Frontal cortex (tissue), 4 donors: Measurements from ENCODE around the gene FLVCR1. TPM values are rescaled to one million over a fixed set of nuclear protein-coding genes. Genes with fewer than 3 reads are reported as not detected.
"Not testable (repeated sequence)": the region's sequence is repeated elsewhere in the genome, so short reads cannot be mapped to it uniquely, and the experiment has no call there.

ENCODE experiments used
- DNase-seq, 2 donors: peaks; one replicate each; pipeline ENCODE4 v3.0.0; 2012; ENCODE audit warnings: low spot score in 2 of 2
- FAIRE-seq: peaks from 2 replicates; lab custom pipeline; 2012; peaks lifted over from hg19 to GRCh38; lab: Jason Lieb, UNC
- total RNA-seq: library from RNA; depleted of rRNA; stranded (reverse); fragments of >200 nt; gene quantifications from one replicate; pipeline ENCODE4 v1.2.3, GENCODE V29; 2014
- donor health status: control.
- donor health status: control.
- donor health status: control.

FLVCR1 gene
- total RNA-seq, 1 donor from 2014 or later: 42.8 TPM

GRCh38 chr1:212858461-212859265 is 588 bp downstream of the FLVCR1 start:
- FAIRE-seq (no peak), DNase-seq (peak in 1 of 2 donors; percentile 22)

- FAIRE-seq (no peak), DNase-seq (no peak)
These were observed 2.9 kb downstream of the FLVCR1 start for GRCh38 chr1:212860713-212861581.

- FAIRE-seq (no peak), DNase-seq (no peak)
These were observed 4.1 kb downstream of the FLVCR1 start for GRCh38 chr1:212862111-212862690.

DNA sequence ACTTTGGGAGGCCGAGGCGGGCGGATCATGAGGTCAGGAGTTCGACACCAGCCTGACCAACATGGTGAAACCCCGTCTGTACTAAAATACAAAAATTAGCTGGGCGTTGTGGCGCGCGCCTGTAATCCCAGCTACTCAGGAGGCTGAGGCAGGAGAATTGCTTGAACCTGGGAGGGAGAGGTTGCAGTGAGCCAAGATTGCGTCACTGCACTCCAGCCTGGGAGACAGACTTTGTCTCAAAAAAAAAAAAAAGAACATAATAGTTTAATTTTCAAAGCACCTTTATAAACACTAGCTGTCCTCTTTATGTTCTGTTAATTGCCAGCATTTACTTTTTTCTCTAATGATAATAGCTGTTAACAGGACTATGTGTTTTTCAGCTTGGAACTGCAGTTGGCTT is 5.3 kb downstream of the FLVCR1 start:
- DNase-seq, FAIRE-seq: not testable (repeated sequence)

DNA sequence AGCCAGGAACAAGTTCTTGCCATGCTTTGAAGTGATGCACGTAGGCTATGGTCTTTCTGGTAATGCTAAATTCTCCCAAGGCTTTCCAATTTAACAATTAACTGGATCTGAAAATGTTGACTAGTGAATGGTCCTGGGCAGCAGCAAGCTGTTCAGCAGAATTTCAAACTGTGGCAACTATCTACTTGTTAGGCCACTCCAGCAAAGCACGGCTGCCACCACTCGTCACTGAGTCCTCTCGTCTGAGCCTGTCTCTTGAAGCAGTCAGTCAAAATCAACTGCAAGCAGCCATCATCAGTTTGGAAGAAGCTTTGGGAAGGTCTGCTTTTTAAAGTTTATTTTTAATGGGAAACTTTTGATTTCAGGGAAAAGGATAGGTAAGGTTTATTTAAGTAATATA is 6.1 kb downstream of the FLVCR1 start:
- FAIRE-seq (no peak), DNase-seq (no peak)

DNA sequence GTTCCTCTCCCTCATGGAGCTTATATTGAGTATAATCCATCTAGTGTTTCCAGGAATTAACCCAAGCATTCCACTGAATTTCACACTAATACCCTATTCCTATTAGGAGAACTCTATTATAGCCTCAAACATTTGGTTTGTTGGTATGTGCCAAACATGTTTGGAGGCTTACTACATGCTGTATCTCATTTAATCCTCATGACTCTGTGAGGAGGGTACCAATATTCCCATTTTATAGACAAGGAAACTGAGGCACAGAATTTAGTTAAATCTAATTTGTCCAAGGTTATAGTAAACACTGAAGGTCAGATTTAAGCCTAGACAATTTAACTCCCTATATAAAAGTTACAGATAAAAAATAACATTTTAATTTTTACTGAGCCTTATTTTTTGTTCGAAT is 9.1 kb downstream of the FLVCR1 start:
- FAIRE-seq: no peak
- no peak for DNase-seq

DNA sequence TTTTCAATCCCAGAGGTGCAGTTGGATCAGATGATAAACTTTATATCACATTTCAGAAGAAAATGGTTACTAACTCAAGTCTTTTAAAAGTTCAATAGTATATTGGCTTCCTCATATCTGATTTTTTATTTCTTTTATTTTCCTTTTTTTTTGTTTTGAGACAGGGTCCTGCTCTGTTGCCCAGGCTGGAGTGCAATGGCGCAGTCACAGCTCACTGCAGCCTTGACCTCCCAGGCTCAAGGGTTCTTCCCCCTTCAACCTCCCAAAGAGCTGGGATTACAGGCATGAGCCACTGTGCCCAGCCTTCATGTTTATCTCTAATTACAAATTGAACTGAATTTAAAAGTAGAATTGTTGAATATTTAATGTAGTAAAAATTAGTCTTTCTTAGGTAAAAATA is 13.9 kb downstream of the FLVCR1 start:
- DNase-seq (no peak), FAIRE-seq (no peak)

GRCh38 chr1:212873518-212873917 is 15.4 kb downstream of the FLVCR1 start:
- no peak for FAIRE-seq

GRCh38 chr1:212878418-212878817 is 20.3 kb downstream of the FLVCR1 start:
- no peak for FAIRE-seq
- DNase-seq: no peak

More at GRCh38 chr1:212873518-212873917, 15.4 kb downstream of the FLVCR1 start:
- no peak for DNase-seq

GRCh38 chr1:212879947-212880690 is 22.0 kb downstream of the FLVCR1 start:
- FAIRE-seq (no peak), DNase-seq (no peak)

- DNase-seq (no peak), FAIRE-seq (no peak)
These were observed 26.5 kb downstream of the FLVCR1 start for GRCh38 chr1:212884592-212884991.

- no peak for FAIRE-seq
- no peak for DNase-seq
These were observed 34.0 kb downstream of the FLVCR1 start for GRCh38 chr1:212892108-212892507.

DNA sequence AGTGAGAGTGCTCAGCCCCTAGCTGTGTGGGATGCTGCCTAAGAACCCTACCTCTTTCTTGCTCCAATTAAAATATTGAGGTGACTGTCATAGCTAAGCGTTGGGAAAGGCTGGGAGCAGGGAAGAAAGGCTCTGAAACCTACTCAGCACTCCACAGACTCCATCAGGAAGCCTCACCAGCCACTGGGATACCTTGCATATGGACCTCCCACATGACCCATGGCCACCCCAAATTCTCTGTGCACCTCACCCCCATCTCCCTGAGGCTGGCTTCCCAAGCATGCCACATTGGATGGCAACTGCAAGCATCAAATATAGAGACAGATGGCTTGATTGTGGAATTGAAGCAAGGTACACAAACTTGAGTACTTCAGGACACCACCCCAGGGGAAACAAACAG is 41.8 kb downstream of the FLVCR1 start:
- FAIRE-seq: no peak
- no peak for DNase-seq

GRCh38 chr1:212901290-212901689 is 43.2 kb downstream of the FLVCR1 start:
- DNase-seq: no peak
- FAIRE-seq: no peak

GRCh38 chr1:212902054-212902453 is 44.0 kb downstream of the FLVCR1 start:
- DNase-seq (no peak), FAIRE-seq (no peak)

DNA sequence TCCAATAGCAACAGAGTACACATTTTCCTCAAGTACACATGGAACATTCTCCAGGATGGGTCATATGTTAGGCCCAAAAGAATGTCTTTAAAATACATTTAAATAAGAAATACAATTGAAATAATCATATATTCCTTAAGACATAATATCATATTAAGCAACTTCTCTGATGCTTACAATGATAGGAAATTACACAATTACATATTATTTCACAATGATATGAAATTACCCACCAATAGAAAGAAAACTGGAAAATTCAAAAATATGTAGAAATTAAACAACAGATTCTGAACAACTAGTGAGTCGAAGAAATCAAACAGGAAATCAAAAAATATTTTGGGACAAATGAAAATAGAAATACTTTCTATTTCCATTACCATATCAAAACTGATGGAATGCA is 45.6 kb downstream of the FLVCR1 start:
- DNase-seq (no peak), FAIRE-seq (no peak)

GRCh38 chr1:212908071-212908470 is 50.0 kb downstream of the FLVCR1 start:
- DNase-seq, FAIRE-seq: not testable (repeated sequence)

- FAIRE-seq (no peak), DNase-seq (no peak)
These were observed 50.9 kb downstream of the FLVCR1 start for GRCh38 chr1:212908971-212909370.

DNA sequence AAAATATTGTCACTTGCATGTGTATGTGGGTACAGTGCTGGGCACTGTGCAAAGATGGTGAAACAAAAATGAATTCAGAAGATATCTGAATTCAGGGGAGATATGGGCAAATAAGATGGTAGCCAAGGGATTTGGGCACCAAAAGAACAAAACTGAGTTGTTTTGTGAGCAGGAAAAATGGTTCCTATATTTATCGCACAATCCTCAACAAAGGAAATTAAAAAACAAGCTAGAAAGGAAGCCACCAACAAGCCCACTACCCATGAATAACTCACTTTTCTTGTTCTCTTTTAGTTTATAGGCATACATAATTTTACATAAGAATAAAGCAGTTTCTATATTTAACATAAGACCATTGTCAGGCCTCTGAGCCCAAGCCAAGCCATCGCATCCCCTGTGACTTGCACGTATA is 51.6 kb downstream of the FLVCR1 start:
- no peak for FAIRE-seq
- DNase-seq: no peak

DNA sequence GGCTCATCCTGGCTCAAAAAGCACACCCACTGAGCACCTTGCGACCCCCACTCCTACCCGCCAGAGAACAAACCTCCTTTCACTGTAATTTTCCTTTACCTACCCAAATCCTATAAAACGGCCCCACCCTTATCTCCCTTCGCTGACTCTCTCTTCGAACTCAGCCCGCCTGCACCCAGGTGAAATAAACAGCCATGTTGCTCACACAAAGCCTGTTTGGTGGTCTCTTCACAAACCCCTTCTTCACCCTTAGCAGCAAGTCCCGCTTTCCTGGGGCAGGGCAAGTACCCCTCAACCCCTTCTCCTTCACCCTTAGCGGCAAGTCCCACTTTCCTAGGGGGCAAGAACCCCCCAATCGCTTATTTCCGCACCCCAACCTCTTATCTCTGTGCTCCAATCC is 52.1 kb downstream of the FLVCR1 start:
- DNase-seq, FAIRE-seq: not testable (repeated sequence)
